GM23248 (cell line): Measurements from ENCODE around the gene TXN2. TPM values are rescaled to one million over a fixed set of nuclear protein-coding genes. Genes with fewer than 3 reads are reported as not detected.

Experiments
- DNase-seq: peaks from one replicate; pipeline ENCODE4 v3.0.0-alpha.2; 2015
- H2AFZ ChIP-seq: fragments of 200-600 bp; sonication (generic); 2 replicates; pipeline ENCODE4 v1.6.1; 2016; ENCODE audit warnings: antibody characterized with exemption
- H3F3A ChIP-seq: fragments of 200-600 bp; sonication (generic); 2 replicates; pipeline ENCODE4 v1.6.1; 2016; ENCODE audit warnings: mild to moderate bottlenecking, antibody characterized with exemption, mixed run types; ENCODE audit not compliant: insufficient read depth
- H3K27ac ChIP-seq: fragments of 200-600 bp; sonication (generic); 2 replicates; pipeline ENCODE4 v1.5.1; 2016; ENCODE audit warnings: mild to moderate bottlenecking
- H3K27me3 ChIP-seq: fragments of 200-600 bp; sonication (generic); replicated peaks from 2 replicates; pipeline ENCODE4 v1.6.1; 2016; ENCODE audit warnings: mild to moderate bottlenecking; ENCODE audit not compliant: insufficient read depth
- H3K36me3 ChIP-seq: fragments of 200-600 bp; sonication (generic); 2 replicates; pipeline ENCODE4 v1.6.1; 2016; ENCODE audit warnings: low read depth, mild to moderate bottlenecking
- H3K4me1 ChIP-seq: fragments of 200-600 bp; sonication (generic); 2 replicates; pipeline ENCODE4 v1.6.1; 2016; ENCODE audit warnings: mild to moderate bottlenecking; ENCODE audit not compliant: insufficient read depth
- H3K4me2 ChIP-seq: fragments of 200-600 bp; sonication (generic); one replicate; pipeline ENCODE4 v1.6.1; 2016; ENCODE audit warnings: mild to moderate bottlenecking; ENCODE audit not compliant: unreplicated experiment
- H3K4me3 ChIP-seq: fragments of 200-600 bp; sonication (generic); 2 replicates; pipeline ENCODE4 v1.5.1; 2016; ENCODE audit warnings: mild to moderate bottlenecking
- H3K79me2 ChIP-seq: fragments of 200-600 bp; sonication (generic); 2 replicates; pipeline ENCODE4 v1.6.1; 2016; ENCODE audit warnings: mild to moderate bottlenecking; ENCODE audit not compliant: insufficient read depth
- H3K9ac ChIP-seq: fragments of 200-600 bp; sonication (generic); 2 replicates; pipeline ENCODE4 v1.6.1; 2016; ENCODE audit warnings: mild to moderate bottlenecking
- H3K9me2 ChIP-seq: fragments of 200-600 bp; sonication (generic); 2 replicates; pipeline ENCODE4 v1.6.1; 2016; ENCODE audit warnings: mixed run types, mild to moderate bottlenecking, moderate library complexity; ENCODE audit not compliant: insufficient read depth
- H3K9me3 ChIP-seq: fragments of 200-600 bp; sonication (generic); one replicate; pipeline ENCODE4 v1.6.1; 2017; ENCODE audit warnings: low read depth
- H4K20me1 ChIP-seq: fragments of 200-600 bp; sonication (generic); 2 replicates; pipeline ENCODE4 v1.6.0; 2016; ENCODE audit not compliant: insufficient read depth
- EZH2 ChIP-seq: fragments of 200-600 bp; sonication (generic); IDR thresholded peaks from 2 replicates; pipeline ENCODE4 v1.6.1; 2018; ENCODE audit warnings: antibody characterized with exemption, mild to moderate bottlenecking; ENCODE audit not compliant: insufficient read depth, poor library complexity, severe bottlenecking
- EZH2phosphoT487 ChIP-seq: fragments of 200-600 bp; sonication (generic); IDR thresholded peaks from 2 replicates; pipeline ENCODE4 v1.6.1; 2018; ENCODE audit warnings: antibody characterized with exemption, moderate library complexity, mild to moderate bottlenecking, low read depth; ENCODE audit not compliant: insufficient read depth
- WGBS, 2 experiments: methylation state at CpG; one replicate each; pipeline ENCODE4 v1.1.6; 2015 to 2017; ENCODE audit warnings: low lambda C conversion rate in 2 of 2, low coverage in 1 of 2; ENCODE audit errors: missing lambda C conversion rate in 2 of 2; 5-methylcytosine and 5-hydroxymethylcytosine counted together
- in situ Hi-C: fragments of 300-500 bp; cut with MboI; formaldehyde crosslinking; loops from 2 replicates; pipeline ENCODE4 v1.15.0; 2020
- polyA plus RNA-seq: library from polyadenylated mRNA; unstranded; fragments of >200 nt; fragmentation: Nextera tagmentation; extraction: Ambion mirVana; gene quantifications from 2 replicates; pipeline ENCODE4 v1.2.1, GENCODE V29; 2016
- total RNA-seq: library from RNA; depleted of rRNA; stranded (reverse); fragments of >200 nt; shearing (Covaris generic); gene quantifications from 2 replicates; pipeline ENCODE4 v1.2.3, GENCODE V29; 2014

TXN2 gene
- total and polyA plus RNA-seq, 2 experiments from 2014 or later: 24.0 to 104 TPM

DNA sequence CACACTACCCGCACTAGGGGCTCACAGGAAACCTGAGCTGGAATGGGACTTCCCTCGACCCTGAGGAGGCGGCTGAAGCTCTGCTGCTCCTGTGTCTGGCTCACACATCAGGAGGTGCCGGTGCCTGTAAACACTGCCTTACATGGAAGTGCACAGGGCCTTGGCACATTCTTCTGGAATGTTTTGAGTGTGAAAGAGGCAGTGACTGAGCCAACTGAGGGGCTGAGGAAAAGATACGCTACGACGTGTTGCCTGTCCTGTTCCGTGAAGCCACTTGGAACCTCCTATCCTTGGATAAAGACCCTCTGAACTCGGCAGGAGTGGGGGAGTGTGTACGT is 10.5 kb downstream of the TXN2 start:
- H3K27ac ChIP-seq: peak overlapping the region; percentile 82
- peak overlapping the region; percentile 5 for H3K4me2 ChIP-seq
- peaks cover 41% of the 10 kb centered on the region for H3K4me1 ChIP-seq

DNA sequence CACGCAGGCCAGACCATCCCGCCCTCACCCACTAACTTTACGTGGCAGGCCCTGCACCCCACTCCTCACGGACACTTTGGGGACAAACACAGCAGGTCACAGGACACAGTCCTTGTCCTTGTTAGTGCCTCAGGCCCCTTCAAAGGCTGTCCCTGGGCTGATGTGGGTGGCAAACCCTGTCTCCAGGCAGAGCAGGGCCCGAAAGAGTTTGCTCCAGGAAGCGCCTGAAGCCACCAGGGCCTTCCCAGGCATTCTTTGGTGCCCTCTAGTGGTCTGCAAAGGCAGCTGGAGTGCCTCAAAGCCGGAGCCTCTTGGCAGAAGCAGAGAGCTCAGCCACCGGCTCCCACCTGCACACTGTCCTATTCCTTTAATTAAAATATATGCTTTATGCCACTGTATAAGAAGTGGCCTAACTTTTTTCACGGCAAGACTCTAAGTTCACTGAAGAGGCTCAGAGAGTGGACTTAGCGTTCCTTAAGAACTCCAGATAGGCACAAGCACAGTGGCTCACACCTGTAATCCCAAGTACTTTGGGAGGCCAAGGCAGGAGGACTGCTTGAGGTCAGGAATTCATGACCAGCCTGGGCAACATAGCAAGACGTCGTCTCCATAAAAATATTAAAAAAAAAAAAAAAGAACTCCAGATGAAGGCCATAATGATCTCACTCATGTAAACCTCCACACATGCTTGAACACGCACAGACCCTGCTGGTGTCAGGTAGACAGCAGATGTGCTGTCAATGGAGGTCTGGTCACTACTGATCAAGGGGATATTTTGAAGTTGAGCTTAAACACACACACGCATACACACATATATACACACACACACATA is 11.1 kb downstream of the TXN2 start:
- Histone ChIP-seq H2AFZ (no peak overlapping the region), H3K36me3 (peaks cover under 1% of the 10 kb centered on the region; the same call in 1 of the 2 replicates), H3K79me2 (peaks cover 28% of the 10 kb centered on the region), H3K9me2 (no peaks in the 10 kb centered on the region), H3K4me3 (no peak overlapping the region), H3F3A (peaks cover 42% of the 10 kb centered on the region), H3K9ac (peak overlapping the region; percentile 37; the same call in 1 of the 2 replicates), H3K9me3 (no peaks in the 10 kb centered on the region), H3K27ac (peak overlapping the region; percentile 82), H4K20me1 (no peaks in the 10 kb centered on the region), H3K4me2 (no peak overlapping the region), H3K4me1 (peaks cover 46% of the 10 kb centered on the region), H3K27me3 (no peaks in the 10 kb centered on the region)
- WGBS, 2 experiments: 43% methylated on average over 14 of the region's 14 CpGs
- in situ Hi-C loops: no loop called here
- peak; percentile 90 for DNase-seq
- no peak for TF ChIP-seq EZH2phosphoT487

More for the DNA sequence above, 10.5 kb downstream of the TXN2 start:
- H3K4me3 ChIP-seq: no peak overlapping the region
- no peaks in the 10 kb centered on the region for H4K20me1 ChIP-seq
- peaks cover 6% of the 10 kb centered on the region; the same call in 1 of the 2 replicates for H3K36me3 ChIP-seq
- TF ChIP-seq EZH2 (no peak), EZH2phosphoT487 (no peak)
- peaks cover 28% of the 10 kb centered on the region for H3K79me2 ChIP-seq
- in situ Hi-C loops: no loop called here
- no peaks in the 10 kb centered on the region for H3K9me2 ChIP-seq
- H3K9me3 ChIP-seq: no peaks in the 10 kb centered on the region
- DNase-seq: no peak
- WGBS, 2 experiments: 66 to 67% methylated on average over 10 of the region's 10 CpGs
- H3K9ac ChIP-seq: peak overlapping the region; percentile 32; the same call in 1 of the 2 replicates
- H3F3A ChIP-seq: peaks cover 38% of the 10 kb centered on the region
- H3K27me3 ChIP-seq: no peaks in the 10 kb centered on the region
- H2AFZ ChIP-seq: no peak overlapping the region

DNA sequence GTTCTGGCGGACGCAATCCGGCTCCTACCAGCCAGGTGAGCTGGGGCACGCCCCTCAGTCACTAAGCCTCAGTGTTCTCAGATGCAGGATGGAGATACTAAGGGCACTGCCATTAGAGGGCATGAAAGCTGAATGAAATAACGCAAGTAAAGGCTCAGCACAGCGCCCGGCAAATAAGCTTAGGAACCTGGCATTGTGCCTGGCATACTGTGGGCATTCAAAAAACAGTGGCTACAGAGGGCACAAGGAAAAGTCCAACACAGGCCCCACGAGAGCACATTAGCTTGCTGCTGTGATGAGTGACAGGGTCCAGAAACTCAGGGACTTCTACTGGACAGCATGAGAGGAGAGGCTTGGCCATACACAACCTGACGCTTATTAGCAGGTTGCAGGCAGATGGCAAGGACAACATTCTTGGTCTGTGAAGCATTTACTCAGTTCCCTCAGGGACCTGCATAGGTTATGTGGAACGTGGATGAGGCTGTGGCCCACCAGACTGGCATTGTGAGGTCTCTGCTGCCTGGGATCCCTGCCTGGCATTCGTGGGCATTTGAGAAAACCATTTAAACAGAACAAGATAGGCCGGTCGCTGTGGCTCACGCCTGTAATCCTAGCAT is 12.2 kb downstream of the TXN2 start:
- Histone ChIP-seq H3K9me2 (no peaks in the 10 kb centered on the region), H4K20me1 (no peaks in the 10 kb centered on the region), H3K79me2 (peaks cover 28% of the 10 kb centered on the region), H3K27ac (no peak overlapping the region), H3K27me3 (no peaks in the 10 kb centered on the region), H3K9me3 (no peaks in the 10 kb centered on the region), H2AFZ (no peak overlapping the region), H3K4me1 (peaks cover 53% of the 10 kb centered on the region), H3F3A (peaks cover 45% of the 10 kb centered on the region), H3K9ac (no peak overlapping the region), H3K4me2 (no peak overlapping the region), H3K4me3 (no peak overlapping the region), H3K36me3 (no peaks in the 10 kb centered on the region; the same call in 1 of the 2 replicates)
- WGBS, 2 experiments: 90% methylated on average over 14 of the region's 14 CpGs
- in situ Hi-C loops: loop anchor here (10.0 kb wide), 1 partner anchor 164 kb away; no protein-coding TSS in a partner anchor
- TF ChIP-seq EZH2 (no peak), EZH2phosphoT487 (no peak)
- no peak for DNase-seq

DNA sequence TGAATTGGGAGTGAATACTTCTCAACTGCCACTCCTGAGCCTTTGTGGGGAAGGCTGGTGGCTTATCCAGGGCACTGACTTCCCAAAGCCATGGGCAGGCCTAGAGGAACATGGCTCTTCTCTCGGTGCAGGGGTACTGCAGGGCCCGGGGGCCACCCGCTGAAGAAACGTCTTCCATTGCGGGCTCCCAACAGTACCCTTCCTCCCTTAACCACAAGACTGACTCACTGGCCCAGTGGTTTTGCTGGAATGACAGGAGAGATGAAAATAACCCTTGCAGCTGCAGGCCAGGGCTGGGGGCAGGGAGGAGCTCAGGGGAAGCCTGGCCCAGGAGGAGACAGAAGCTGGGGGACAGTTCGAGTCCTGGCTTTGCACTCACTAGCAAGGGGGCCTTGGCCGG is 13.5 kb downstream of the TXN2 start:
- Histone ChIP-seq H3K9me2 (no peaks in the 10 kb centered on the region), H3K27ac (peak overlapping the region; percentile 59), H3K9me3 (no peaks in the 10 kb centered on the region), H3K4me1 (peaks cover 53% of the 10 kb centered on the region), H3K79me2 (peaks cover 28% of the 10 kb centered on the region), H3K4me3 (peak overlapping the region; percentile 38), H4K20me1 (no peaks in the 10 kb centered on the region), H3K27me3 (no peaks in the 10 kb centered on the region), H2AFZ (no peak overlapping the region), H3K36me3 (no peaks in the 10 kb centered on the region), H3K4me2 (peak overlapping the region; percentile 73), H3K9ac (peak overlapping the region; percentile 44), H3F3A (peaks cover 45% of the 10 kb centered on the region)
- TF ChIP-seq EZH2: no peak
- TF ChIP-seq EZH2phosphoT487: no peak
- in situ Hi-C loops: loop anchor here (10.0 kb wide), 1 partner anchor 163 kb away; no protein-coding TSS in a partner anchor
- peak; percentile 89 for DNase-seq
- WGBS, 2 experiments: 27 to 30% methylated on average over 7 of the region's 7 CpGs
